ENCODE results near the gene PTPRD.

Gene PTPRD

DNA sequence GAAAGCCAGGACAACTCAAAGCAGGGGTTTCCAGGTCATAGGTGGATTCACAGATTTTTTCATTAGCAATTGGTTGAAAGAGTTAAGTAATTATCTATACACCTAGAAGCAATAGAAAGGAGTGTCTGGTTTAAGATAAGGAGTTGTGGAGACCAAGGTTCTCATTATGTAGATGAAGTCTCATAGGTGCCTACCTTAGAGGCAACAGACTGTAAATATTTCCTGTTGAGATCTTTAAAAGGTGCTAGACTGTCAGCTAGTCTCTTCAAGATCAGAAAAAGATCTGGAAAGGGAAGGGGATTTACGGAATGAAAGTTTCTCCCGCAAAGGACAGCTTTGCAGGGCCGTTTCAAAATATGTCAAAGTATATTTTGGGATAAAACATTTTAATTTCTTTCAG is 603.4 kb downstream of the PTPRD start:
- DNase-seq (ENCODE audit: low read depth, low spot score) = no peak
- Histone ChIP-seq H3K4me3 (no peak overlapping the region), H3K9ac (ENCODE audit: insufficient read length) (no peak overlapping the region), H3K36me3 (ENCODE audit: insufficient read depth, low read length) (no peaks in the 10 kb centered on the region), H3K27ac (no peak overlapping the region), H3K9me3 (ENCODE audit: low read depth, low read length) (no peaks in the 10 kb centered on the region)
- TF ChIP-seq FOXP2 (optimal IDR thresholded peaks at IDR 0.05; ENCODE audit: control extremely low read depth, extremely low read length, insufficient read depth) = no peak
- TF ChIP-seq EZH2 (IDR thresholded peaks at IDR 0.05) = no peak
- TF ChIP-seq POLR2AphosphoS5 (IDR thresholded peaks at IDR 0.05; ENCODE audit: borderline replicate concordance, low read depth, low read length) = no peak

DNA sequence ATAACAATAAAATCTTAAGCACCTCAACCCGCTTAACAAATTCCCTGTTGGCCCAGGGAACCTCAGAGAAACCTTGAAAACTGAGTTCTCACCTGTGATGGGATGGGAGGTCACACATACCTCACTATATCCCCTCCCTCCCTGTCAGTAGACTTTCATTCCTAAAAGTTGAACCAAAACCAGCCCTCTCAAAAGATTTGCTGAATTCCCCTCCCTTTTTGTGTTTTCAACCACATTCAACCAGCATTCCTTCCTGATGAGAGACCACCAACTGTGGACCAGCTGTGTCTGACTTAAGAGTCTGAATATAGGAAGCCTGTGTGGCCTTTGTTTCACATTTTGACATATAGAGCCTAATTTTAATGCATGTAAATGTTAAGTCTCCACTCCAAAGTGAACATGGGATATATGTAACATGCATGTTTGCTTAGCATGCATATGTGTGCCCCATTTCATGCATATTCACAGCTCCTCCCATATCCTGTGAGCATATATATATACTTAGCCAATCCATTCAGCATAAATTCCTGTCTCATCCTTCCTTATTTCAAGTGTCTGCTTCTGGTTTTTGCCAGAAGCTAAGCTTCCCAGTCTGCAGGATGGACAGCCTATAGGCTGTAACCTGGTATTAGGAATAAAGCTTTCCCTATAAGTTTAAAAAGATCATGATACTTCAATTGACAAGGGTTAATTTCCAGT is 604.6 kb downstream of the PTPRD start:
- no peaks in the 10 kb centered on the region for H3K9me3 ChIP-seq (ENCODE audit: low read depth, low read length)
- TF ChIP-seq EZH2 (IDR thresholded peaks at IDR 0.05) (no peak), FOXP2 (optimal IDR thresholded peaks at IDR 0.05; ENCODE audit: control extremely low read depth, extremely low read length, insufficient read depth) (no peak), POLR2AphosphoS5 (IDR thresholded peaks at IDR 0.05; ENCODE audit: borderline replicate concordance, low read depth, low read length) (no peak)
- DNase-seq (ENCODE audit: low read depth, low spot score) = no peak
- no peak overlapping the region for H3K4me3 ChIP-seq
- H3K27ac ChIP-seq = no peak overlapping the region
- H3K9ac ChIP-seq (ENCODE audit: insufficient read length) = no peak overlapping the region
- no peaks in the 10 kb centered on the region for H3K36me3 ChIP-seq (ENCODE audit: insufficient read depth, low read length)

DNA sequence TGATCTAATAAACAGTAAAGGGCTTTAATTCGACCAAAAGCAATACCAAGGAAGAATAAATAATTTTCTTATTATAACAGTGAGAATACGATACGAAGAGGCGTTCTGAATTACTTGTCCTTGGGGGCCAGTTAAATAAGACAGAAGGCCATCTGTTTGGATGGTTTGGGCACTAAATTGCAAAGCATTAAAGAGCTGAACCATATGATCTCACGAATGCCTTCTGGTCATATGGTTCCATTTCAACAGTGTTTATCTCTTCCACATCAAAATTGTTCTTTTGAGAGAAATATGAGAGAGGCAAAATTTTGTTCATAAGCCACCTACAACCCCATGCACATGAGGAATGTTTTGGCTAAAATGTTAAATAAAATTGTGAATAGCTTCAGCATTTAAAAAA is 605.4 kb downstream of the PTPRD start:
- TF ChIP-seq POLR2AphosphoS5 (IDR thresholded peaks at IDR 0.05; ENCODE audit: borderline replicate concordance, low read depth, low read length) (no peak), EZH2 (IDR thresholded peaks at IDR 0.05) (no peak), FOXP2 (optimal IDR thresholded peaks at IDR 0.05; ENCODE audit: control extremely low read depth, extremely low read length, insufficient read depth) (no peak)
- Histone ChIP-seq H3K4me3 (no peak overlapping the region), H3K27ac (no peak overlapping the region), H3K36me3 (ENCODE audit: insufficient read depth, low read length) (no peaks in the 10 kb centered on the region), H3K9me3 (ENCODE audit: low read depth, low read length) (no peaks in the 10 kb centered on the region), H3K9ac (ENCODE audit: insufficient read length) (no peak overlapping the region)
- DNase-seq (ENCODE audit: low read depth, low spot score) = no peak

DNA sequence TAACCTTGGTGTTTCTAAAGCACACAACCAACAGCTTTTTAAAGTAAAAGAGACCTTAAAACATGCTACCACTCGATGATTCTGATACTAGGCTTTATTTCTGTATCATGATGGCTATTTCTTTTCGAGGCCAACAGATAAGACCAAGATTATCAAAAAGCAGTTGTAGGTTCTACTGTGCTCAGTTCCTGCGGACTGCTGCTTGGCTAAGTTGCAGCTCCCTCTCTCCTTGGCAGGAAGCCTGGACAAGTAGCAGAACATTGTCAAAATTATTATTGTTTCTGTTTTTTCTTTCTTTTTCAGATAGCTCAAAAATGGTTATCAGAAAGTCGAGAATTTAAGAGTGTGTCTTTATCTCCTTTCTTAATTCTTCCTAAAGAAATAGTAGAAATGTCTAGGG is 607.6 kb downstream of the PTPRD start:
- DNase-seq (ENCODE audit: low read depth, low spot score) = no peak
- H3K36me3 ChIP-seq (ENCODE audit: insufficient read depth, low read length) = no peaks in the 10 kb centered on the region
- no peak overlapping the region for H3K4me3 ChIP-seq
- TF ChIP-seq FOXP2 (optimal IDR thresholded peaks at IDR 0.05; ENCODE audit: control extremely low read depth, extremely low read length, insufficient read depth) = no peak
- TF ChIP-seq EZH2 (IDR thresholded peaks at IDR 0.05) = no peak
- no peak for TF ChIP-seq POLR2AphosphoS5 (IDR thresholded peaks at IDR 0.05; ENCODE audit: borderline replicate concordance, low read depth, low read length)
- no peaks in the 10 kb centered on the region for H3K9me3 ChIP-seq (ENCODE audit: low read depth, low read length)
- H3K9ac ChIP-seq (ENCODE audit: insufficient read length) = no peak overlapping the region
- no peak overlapping the region for H3K27ac ChIP-seq

GRCh38 chr9:10003047-10003446 is 609.8 kb downstream of the PTPRD start:
- H3K27ac ChIP-seq = no peak overlapping the region
- no peak overlapping the region for H3K4me3 ChIP-seq
- H3K9ac ChIP-seq (ENCODE audit: insufficient read length) = no peak overlapping the region
- TF ChIP-seq FOXP2 (optimal IDR thresholded peaks at IDR 0.05; ENCODE audit: control extremely low read depth, extremely low read length, insufficient read depth) (no peak), EZH2 (IDR thresholded peaks at IDR 0.05) (no peak), POLR2AphosphoS5 (IDR thresholded peaks at IDR 0.05; ENCODE audit: borderline replicate concordance, low read depth, low read length) (no peak)
- no peaks in the 10 kb centered on the region for H3K9me3 ChIP-seq (ENCODE audit: low read depth, low read length)
- no peak for DNase-seq (ENCODE audit: low read depth, low spot score)
- H3K36me3 ChIP-seq (ENCODE audit: insufficient read depth, low read length) = no peaks in the 10 kb centered on the region

DNA sequence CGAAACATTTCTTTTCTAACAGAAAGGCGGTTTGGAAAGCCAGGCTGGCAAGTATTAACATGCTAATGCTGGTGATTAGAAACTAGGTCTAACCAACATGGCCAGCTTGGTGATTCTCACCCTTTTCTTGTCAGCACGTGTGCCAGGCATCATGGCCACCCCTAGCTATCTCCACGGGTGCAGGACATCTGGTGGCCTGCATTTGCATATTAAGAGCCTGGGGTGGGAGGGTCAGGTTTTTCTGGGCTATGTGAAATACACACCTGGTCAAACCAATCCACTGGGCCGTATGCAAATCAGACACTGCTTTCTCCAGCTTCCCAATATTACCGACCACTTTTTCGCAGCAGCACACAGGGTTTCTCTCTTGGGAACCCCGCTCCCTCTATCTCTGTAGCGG is 612.1 kb downstream of the PTPRD start:
- no peak overlapping the region for H3K4me3 ChIP-seq
- no peaks in the 10 kb centered on the region for H3K36me3 ChIP-seq (ENCODE audit: insufficient read depth, low read length)
- no peak overlapping the region for H3K9ac ChIP-seq (ENCODE audit: insufficient read length)
- TF ChIP-seq FOXP2 (optimal IDR thresholded peaks at IDR 0.05; ENCODE audit: control extremely low read depth, extremely low read length, insufficient read depth) = no peak
- no peak for TF ChIP-seq POLR2AphosphoS5 (IDR thresholded peaks at IDR 0.05; ENCODE audit: borderline replicate concordance, low read depth, low read length)
- no peak for TF ChIP-seq EZH2 (IDR thresholded peaks at IDR 0.05)
- DNase-seq (ENCODE audit: low read depth, low spot score) = no peak
- no peaks in the 10 kb centered on the region for H3K9me3 ChIP-seq (ENCODE audit: low read depth, low read length)
- no peak overlapping the region for H3K27ac ChIP-seq

DNA sequence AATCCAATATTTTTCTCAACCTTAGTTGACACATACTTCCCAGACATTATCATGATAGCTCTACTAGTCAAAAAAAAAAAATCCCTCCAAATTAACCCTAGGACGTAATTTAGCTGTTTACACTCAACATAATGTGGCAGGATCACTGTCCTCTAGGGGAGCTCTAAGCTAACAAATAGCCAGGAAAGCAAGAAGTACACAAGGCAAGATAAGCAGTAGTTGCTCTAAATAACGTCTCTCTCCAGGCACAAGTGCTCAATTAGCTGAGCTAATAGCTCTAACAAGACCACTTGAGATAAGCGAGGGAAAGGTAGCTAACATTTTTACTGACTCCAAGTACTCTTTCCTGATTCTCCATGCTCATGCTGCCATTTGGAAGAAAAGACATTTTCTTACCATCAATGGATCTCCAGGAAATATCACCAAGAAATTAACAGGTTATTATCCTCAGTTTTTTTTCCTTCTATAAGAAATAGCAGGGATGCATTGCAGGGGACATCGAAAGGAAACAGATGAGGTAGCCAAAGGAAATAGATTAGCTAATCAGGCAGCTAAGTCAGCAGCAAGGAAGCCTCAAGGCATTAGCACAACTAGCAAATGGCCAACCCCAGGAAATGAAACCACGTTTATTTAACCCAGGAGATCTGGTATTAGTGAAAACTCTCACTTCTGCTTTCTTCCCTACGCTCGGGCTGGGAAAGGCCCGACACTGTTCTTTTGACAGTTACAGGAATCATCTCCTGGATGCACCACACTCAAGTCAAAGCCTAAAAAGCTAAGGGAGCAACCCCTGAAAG is 614.1 kb downstream of the PTPRD start:
- Histone ChIP-seq H3K4me3 (peak overlapping the region; percentile 73), H3K9me3 (ENCODE audit: low read depth, low read length) (no peaks in the 10 kb centered on the region), H3K27ac (peak overlapping the region; percentile 94), H3K9ac (ENCODE audit: insufficient read length) (peak overlapping the region; percentile 64), H3K36me3 (ENCODE audit: insufficient read depth, low read length) (no peaks in the 10 kb centered on the region)
- TF ChIP-seq EZH2 (IDR thresholded peaks at IDR 0.05) = no peak
- peak; percentile 54; the same call in 1 of the 2 replicates for TF ChIP-seq POLR2AphosphoS5 (IDR thresholded peaks at IDR 0.05; ENCODE audit: borderline replicate concordance, low read depth, low read length)
- TF ChIP-seq FOXP2 (optimal IDR thresholded peaks at IDR 0.05; ENCODE audit: control extremely low read depth, extremely low read length, insufficient read depth) = peak; percentile 4
- peak; percentile 61 for DNase-seq (ENCODE audit: low read depth, low spot score)

DNA sequence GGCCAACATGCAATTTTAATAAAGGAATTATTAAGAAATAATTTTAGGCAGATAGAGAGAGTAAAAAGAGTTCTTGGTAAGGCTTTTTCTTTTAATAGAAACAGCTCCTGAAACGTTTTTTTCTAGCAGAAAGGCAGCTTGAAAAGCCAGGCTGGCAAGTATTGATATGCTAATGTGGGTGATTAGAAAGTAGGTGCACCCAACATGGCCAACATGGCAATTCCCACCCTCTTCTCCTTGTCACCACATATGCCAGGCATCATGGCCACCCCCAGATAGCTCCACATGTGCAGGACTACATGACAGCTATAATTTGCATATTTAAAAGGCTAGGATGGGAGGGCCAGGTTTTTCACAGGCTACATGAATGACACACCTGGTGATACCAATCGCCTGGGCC is 615.2 kb downstream of the PTPRD start:
- DNase-seq (ENCODE audit: low read depth, low spot score) = no peak
- H3K9me3 ChIP-seq (ENCODE audit: low read depth, low read length) = no peaks in the 10 kb centered on the region
- H3K27ac ChIP-seq = no peak overlapping the region
- TF ChIP-seq POLR2AphosphoS5 (IDR thresholded peaks at IDR 0.05; ENCODE audit: borderline replicate concordance, low read depth, low read length) = no peak
- TF ChIP-seq FOXP2 (optimal IDR thresholded peaks at IDR 0.05; ENCODE audit: control extremely low read depth, extremely low read length, insufficient read depth) = no peak
- TF ChIP-seq EZH2 (IDR thresholded peaks at IDR 0.05) = no peak
- no peaks in the 10 kb centered on the region for H3K36me3 ChIP-seq (ENCODE audit: insufficient read depth, low read length)
- H3K9ac ChIP-seq (ENCODE audit: insufficient read length) = no peak overlapping the region
- no peak overlapping the region for H3K4me3 ChIP-seq
